Measurements from ENCODE around the gene PDGFD.

Gene PDGFD

DNA sequence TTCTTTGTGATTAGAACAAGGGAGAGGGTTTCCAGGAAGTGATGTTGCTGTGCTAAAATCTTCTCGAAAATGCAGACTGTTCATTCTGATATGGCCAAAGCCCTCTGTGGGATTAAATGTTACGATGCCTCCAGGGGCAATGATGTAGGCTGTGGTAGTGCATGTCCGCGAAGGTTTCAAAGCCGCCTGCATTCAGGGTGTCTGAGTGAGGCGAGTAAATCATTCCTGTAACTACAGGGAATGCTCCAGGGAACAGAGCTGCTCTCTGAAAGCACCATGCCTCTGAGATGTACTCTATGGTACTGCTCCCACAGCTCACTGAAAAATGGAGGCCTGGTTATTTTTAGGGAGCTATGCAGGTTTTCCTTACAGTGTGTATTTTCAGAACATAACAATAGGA, 21.2 kb downstream of the PDGFD start:
- no peak for DNase-seq

DNA sequence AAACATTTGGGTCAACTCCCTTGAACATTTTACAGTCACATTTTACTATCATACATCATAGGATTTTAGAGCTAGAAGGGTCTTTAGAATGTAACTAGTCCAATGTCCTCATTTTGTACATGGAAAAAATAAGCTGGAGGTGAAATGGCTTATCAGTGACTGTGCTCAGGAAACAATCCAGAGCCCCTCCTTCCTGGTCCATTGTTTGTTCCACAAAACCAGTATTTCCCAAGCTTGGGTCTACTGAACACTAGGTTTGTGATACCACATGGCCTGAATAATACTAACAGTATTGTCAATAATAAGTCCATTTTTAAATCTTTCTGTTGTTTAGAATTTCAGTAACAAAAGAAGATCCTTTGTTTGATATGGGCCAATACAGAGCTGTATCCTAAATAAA, 27.1 kb downstream of the PDGFD start:
- no peak for DNase-seq

DNA sequence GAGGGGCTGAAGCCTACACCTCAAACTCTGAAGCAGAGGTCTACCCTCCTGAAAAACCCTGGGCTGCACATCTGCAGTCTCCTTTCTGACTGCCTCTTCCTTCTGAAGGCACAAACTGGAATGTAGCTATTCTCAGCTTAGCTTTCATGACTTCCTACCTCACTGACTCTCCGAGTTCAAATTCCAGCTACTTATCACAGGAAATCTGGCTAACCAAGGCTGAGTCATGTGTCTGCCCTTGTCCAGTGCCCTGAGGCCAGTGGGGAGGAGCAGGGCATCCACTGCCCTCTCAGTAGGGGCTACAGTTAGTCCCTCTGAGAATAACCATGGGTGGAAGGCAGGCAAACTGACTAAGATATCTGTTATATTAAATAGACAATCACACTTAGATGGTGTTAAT, 29.2 kb downstream of the PDGFD start:
- DNase-seq = no peak

DNA sequence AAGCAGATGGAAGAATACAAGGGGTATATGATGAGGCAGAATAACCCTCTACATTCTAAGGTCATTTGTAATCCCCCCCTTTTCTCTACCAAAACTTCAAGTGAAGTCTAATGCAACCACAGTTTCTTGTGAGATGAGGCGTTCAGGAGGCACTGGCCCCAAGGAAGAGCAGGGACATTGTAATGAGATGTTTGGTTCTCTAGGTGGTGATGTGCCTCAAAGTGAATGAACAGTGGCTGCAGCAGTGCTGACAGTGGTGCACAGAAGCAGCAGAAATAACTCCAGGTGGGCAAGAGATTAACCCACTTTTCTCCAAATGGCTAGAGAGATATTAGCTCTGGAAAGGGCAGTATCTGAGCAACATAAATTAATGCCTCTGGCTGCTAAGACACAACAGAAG, 33.8 kb downstream of the PDGFD start:
- no peak for DNase-seq

DNA sequence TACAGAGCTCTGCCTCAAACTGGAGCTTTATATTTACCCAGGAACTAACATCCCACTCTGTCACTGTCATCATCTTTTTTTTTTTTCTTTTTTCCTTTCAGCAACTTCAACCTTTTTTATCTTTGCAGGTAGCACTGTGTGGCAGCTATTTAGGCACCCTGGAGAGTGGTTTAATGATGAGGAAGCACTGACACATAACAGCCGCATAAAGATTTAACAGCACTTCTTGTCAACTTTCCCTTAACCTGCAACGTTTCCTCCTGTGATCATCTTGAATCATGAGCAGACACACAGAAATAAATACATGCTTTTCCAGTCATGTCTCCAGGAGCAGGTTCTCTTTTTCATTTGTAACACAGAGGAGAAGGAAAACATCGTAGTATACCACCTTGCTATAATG, 34.8 kb downstream of the PDGFD start:
- DNase-seq = no peak

DNA sequence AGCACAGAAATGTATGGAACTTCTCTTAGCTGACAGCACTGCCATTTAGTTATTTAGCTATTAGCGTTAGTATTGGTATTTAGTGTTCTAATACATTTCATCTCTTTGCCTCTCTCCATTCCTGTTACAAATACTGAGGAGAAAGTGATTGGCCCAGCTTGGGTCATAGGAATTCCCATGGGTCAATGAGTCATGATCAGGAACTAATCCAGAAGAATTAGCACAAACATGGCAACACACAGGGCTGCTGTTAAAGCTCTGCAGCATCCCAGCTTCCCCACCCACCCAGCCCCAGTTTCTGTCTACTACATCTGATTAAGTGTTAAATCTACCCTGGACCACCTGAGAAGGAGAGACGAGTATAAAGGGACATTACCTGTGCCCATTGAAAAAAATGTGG, 36.1 kb downstream of the PDGFD start:
- DNase-seq = no peak

DNA sequence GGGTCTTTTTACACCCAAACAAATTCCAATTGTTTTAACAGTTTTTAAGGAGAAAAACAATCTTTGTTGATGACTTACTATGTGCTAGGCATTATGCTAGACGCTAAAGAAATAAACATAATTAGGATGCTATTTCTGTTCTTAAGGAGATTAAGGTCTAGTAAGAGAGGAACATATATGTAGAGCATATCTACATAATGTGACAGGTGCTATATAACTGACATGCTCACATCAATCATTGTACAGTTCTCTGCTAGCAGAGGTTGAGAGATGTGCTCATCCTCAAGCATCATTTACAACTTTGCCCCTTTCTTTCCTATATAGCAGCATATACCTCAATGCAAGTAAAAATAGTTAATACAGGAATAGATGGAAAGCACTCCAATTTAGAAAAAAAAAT, 37.5 kb downstream of the PDGFD start:
- DNase-seq = no peak

DNA sequence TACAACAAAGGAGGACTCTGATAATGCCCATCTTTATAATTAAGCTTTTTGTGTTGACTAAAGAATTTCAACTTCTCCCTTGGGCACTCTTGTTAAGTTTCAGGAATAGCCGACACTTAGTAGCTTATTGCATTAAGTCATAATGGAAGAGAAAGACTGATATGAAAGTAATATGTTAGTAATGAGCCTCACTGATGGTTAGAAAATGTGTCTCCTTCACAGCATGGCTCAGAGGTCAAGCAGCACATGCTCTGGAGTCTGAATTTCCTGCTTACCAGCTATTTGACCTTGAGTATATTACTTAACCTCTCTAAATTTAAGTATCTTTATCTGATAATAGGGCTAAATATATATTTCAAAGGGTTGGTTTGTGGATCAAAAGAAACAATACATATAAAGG, 39.0 kb downstream of the PDGFD start:
- DNase-seq = no peak

DNA sequence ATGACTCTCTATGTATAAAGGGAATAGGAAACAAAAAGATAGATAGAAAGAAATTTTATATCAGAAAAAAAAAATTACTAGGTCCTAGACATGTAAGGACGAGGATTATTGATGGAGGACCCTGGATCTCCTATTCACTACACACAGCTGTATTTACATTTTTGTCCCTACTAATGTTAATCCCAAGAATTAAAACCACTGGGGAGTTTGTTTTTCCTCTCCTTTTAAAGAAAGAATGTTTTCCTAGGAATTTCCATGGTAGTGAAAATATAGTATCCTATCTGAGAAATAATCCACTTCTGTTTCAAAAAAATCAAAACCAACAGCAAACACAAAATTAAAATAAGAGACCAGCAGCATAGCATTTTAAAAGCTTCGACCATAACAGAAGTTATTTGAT, 41.1 kb downstream of the PDGFD start:
- DNase-seq = no peak

DNA sequence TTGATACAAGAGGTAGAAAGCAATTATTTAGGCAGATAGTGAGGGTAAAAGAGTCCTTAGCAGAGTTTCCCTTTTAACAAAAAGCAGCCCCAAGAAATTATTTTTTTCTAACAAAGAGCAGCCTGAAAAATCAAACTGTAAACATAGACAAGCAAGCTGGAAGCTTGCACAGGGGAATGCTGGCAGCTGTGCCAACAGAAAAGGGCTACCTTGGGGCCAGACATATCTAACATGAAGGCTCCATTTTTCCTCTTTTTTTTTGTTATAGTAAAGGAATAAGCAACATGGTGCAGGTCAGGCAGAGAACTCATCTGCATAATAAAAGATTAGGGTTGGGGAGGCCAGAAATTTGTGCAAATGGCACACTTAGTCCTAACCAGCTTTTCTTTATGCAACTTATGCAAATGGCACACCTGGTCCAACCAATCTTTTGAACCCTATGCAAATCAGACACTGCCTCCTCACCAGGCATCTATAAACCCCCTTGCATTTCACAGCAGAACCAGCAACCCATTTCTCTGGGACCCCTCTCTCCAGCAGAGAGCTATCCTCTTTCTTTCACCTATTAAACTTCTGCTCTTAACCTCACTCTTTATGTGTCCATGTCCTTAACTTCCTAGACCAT, 41.8 kb downstream of the PDGFD start:
- DNase-seq = no peak

DNA sequence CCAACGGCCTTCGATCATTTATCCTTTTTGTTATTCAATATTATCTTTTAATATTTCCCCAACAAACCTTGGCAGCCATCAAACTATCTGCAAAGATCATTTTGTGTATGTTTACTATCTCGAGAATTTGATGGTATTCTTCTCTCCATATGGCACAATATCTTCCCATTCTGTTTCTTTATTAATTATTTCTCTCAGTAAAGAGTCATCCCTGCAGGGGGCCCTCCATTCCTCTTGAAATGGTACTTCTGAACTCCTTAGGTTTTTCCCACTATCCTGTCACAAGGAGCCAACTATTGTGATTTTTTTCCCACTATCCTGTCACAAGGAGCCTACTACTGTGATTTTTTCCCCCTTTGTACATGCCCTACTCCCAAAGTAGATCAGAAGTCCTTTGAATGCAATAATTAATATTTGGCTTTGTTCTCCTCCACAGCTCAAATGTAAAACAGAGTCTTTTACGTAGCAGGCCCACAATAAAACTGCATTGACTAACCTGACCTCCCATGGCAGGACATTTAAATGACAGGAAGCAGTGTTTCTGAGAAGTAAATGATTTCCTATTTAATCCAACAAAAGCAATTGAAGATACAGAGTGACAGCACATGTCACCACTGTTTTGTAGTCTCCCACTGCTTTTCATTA, 43.3 kb downstream of the PDGFD start:
- no peak for DNase-seq

DNA sequence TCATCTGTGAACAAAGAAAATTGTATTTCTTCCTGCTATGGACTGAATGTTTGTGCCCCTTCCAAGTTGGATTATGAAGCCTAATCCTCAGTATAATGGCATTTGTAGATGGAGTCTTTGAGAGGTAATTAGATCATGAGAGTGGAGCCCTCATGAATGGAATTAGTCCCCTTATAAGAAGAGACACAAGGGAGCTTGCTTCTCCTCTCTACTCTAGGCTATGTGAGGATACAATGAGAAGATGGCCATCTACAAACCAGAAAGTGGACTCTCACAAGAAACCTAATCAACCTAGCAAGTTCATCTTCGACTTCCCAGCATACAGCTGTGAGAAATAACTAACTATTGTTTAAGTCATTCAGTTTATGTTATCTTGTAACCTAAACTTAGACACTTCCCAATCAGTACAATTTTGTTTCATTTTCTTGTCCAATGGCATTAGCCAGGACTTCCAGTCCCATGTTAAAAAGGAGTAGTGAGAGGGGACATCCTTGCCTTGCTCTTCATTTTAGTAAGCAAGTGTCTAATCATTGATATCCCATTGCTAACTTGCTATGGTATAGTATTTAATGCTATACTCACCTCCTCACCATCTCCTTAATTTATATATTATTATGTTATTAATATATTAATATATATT, 45.7 kb downstream of the PDGFD start:
- DNase-seq = no peak

DNA sequence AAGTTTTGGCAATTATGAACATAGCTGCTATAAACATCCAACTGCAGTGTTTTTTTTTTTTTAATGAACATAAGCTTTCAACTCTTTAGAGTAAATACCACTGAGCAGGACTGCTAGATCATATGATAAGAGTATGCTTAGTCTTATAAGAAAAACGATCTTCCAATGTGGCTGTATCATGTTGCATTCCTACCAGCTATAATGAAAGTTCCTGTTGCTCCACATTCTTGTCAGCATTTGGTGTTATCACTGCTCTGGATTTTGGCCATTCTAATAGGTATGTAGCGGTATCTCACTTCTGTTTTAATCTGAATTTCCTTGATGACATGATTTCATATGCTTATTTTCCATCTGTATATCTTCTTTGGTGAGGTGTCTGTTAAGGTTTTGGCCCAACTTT, 50.4 kb downstream of the PDGFD start:
- DNase-seq = no peak

DNA sequence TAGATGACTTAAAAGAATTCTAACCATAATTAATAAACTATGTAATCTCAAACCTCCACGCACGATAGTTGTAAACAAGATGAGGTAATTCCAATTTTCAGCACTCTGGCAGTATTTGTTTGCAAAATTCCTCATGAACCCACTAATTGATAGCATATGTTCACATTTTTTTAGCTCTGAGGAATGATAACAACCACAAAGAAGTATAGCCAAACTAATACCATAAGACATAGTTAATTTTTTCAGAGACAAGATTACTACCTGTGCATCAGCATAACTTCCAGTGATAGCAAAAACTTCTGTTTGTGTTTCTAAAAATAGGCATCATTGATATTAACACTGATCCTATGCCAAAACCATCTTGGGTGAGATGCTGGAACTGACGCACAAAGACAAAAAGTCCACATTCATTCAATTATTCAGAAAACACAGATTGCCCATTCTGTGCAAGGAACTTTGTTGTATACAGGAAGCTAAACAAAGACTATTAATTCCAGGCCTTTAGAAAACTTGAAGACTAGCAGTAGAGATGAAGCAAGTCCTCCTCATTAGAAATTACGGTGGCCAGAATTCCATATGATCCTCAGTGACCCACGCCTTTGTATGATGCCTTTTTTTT, 57.7 kb downstream of the PDGFD start:
- DNase-seq = no peak

DNA sequence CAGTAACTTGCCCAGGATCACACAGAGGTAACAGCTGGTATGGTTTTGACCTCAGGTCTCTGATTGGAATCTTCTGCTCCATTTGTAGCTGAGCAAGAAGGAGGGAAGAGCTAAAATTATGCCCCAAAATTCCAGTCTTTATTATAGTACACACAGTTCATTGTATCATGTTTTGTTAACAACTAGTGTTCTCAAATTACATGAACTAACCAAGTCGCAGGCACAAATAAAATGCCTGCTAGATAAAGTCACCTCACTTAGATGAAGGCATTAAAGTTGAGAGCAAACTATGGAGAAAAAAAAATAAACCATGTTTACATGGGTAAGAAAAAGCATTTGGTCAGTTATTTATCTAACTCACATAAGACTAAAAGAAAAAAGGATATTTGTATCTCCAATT, 58.8 kb downstream of the PDGFD start:
- no peak for DNase-seq

DNA sequence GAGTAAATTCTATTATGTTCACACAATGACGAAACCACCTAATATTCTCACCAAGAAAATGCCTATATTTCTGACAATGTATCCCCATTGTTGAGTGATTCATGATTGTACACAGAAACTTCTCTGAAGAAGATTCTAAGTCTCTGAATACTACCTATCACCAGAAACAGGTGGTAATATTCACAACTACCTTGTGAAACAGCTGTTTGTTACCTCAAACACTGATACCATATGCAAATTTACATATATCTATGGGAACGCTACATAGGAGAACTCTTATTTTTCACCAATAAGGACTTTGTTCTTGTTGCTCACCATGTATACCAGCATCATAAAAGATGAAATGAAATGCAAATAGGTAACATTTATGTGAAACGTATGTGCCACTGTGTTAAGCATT, 59.3 kb downstream of the PDGFD start:
- DNase-seq = no peak

DNA sequence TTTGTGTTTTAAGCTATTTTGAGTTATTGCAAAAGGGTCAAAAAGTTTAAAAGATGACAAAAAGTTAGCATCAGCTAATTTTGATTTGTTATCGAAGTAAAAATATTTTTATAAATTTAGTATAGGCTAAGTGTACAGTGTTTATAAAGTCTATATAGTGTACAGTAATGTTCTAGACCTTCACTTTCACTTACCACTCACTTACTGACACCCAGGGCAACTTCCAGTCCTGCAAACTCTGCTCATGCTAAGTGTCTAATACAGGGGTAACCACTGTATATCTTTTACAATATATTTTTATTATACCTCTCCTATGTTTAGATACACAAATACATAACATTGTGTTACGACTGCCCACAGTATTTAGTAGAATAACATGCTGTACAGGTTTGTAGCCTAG, 59.7 kb downstream of the PDGFD start:
- DNase-seq = no peak

DNA sequence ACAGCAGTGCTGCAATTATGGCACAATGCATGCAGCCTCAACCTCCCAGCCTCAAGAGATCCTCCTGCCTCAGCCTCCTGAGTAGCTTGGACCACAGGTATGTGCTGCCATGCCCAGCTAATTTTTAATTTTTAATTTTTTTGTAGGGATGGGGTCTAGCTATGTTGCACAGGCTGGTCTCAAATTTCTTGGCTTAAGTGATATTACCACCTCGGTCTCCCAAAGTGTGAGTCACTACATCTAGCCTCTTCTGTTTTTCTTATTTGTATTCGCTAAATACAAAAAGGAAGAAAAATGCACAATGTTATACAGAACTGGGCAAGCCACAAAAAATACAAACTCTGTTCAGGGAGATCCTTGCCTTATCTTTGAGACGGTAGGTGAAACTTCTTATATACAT, 65.4 kb downstream of the PDGFD start:
- DNase-seq = no peak

DNA sequence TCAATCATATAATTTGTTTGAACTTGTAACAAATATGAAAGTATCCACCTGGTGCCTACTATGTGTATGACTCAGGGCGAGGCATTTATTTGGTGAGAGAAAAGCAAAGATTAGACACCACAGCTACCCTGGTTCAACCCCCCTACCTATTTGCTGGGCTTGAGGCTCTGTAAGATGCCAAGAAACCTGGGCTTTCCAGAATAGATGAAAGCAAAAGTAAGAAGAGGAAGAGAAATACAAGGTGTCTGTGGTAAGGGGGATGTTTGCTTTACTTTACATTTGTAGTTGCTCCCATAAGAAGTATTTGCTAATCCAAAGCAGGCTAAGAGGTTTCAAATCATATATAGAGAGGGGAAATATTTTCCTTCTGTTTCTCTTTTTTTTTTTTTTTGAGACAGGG, 65.8 kb downstream of the PDGFD start:
- DNase-seq = no peak

DNA sequence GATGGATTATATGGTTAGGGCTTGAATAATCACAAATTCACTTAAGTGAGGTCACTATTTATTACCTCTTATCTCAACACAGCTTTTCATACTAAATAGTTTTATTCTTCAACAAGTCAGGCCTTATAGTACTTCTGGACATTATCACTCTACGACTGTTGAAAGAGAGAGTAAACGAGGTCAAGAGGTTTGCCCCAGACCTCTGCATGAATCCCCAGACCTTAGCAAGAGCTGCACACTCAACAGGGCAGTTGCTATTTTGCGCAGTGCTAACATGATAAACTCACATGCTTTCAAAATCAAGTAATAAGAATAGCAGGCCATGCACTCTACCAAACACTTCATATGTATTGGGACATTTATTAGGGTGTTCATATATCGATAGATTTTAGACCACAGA, 67.0 kb downstream of the PDGFD start:
- no peak for DNase-seq

DNA sequence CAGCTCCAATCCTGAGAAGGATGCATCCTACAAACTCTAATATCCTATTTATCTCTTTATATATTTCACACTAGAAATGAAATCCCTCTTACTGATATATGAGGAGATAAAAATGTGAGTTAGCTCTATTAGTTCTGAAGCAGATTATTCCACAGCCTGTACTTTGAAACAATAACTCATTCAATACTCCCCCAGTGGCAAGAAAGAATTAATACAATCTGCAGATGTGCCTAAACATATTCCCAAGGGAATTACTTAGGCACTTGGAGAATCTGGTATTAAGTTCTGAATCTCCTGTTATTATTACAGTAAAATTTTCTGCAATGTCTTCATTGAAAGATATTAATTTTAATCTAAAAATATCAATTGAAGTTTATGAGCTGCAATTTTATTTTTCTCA, 68.2 kb downstream of the PDGFD start:
- no peak for DNase-seq

DNA sequence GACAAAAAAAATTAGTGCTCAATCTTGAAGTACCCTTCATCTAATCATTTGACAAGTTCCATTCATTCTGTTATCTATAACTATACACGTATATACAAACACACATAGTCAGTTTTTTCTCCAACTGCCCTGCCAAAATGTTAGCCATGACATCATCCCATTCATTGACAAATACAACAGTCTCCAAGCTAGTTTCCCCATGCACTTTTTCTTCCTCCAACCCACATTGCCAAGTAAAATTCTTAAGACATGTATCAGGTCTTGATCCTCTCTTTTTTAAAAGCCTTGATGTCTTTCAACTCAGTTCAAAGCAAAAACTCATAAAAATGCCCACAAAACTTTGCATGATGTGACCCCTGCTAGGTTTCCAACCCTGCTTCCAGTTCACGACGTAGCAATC, 69.4 kb downstream of the PDGFD start:
- no peak for DNase-seq

DNA sequence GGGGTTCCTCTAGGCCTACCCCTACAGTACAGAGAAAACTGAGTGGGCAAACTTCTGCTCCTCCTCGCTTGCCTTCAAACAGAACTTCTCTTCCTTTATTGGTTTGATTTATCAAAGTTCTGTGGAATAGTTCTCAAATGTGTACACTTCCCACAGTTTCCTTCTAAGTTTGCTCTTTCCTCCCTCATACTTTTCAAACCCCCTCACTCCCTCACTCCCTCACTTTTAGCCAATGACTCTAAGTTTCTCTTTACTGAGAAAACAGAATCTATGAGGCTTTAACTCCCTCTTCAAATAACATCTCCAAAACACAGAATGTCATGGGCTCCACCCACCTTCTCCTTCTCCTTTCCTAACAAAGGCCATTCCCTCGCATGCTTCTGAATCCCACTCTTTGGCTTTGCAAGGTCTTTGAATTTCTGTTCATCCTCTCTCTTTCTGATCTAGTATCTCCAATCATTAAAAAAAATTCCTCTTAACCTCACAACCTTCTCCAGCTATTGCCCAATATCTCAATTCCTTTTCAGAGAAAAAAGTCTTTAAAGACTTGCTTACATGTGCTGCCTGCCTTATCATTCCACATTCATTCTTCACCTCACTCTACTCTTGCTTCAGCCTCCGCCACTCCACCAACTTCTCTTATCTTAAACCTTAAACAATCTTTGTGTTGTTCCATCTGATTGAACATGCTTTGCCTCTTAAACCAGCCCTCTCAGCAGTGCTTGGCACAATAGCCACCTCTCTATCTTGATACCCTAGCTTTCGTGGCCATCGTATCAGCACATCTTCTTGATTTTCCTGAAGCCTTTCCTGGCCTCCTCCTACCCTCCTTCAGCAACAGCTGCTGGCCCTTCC, 70.3 kb downstream of the PDGFD start:
- no peak for DNase-seq
